NCI-H2171 treated with DMSO at 0.1 percent for 48 hours (cell line): ENCODE measurements around the gene CCDC182.
A peak's percentile ranks its signal among the peaks of the same experiment; 100 is the strongest.

Experiments
- DNase-seq: peaks from one replicate; lab custom pipeline; 2025; lab: John Stamatoyannopoulos, UW

Gene CCDC182

GRCh38 chr17:57757735-57758134 is 12.6 kb upstream of the CCDC182 start:
- DNase-seq: no peak

- no peak for DNase-seq
These were observed 11.9 kb upstream of the CCDC182 start for GRCh38 chr17:57756951-57757350.

DNA sequence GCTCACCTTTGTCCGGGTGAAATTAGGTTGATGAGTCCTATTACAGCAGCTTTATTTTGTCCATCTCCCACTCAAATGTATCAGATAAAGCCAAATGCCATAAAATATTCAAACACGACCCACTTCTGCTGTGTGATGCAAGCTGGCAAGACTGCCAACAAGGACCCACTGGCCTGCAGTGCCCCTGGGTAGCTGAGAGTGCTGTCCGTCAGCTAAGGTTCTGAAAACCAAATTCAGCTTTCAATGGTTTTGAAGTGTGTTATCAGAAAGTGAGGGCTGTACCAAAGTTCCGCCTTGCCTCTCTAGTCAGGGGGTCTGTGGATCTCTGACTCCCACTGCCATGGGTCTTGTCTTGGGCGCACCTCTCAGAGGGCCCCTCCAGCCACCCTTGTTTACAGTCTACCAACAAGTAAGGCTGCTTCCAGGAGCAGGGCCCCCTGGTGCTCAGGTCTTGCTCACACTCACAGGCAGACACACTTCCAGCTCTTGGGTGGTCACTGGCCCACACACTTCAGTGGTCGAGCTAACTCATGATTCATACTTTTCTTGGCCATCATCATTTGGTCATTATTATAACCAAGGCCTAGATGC is 10.5 kb upstream of the CCDC182 start:
- DNase-seq: no peak

DNA sequence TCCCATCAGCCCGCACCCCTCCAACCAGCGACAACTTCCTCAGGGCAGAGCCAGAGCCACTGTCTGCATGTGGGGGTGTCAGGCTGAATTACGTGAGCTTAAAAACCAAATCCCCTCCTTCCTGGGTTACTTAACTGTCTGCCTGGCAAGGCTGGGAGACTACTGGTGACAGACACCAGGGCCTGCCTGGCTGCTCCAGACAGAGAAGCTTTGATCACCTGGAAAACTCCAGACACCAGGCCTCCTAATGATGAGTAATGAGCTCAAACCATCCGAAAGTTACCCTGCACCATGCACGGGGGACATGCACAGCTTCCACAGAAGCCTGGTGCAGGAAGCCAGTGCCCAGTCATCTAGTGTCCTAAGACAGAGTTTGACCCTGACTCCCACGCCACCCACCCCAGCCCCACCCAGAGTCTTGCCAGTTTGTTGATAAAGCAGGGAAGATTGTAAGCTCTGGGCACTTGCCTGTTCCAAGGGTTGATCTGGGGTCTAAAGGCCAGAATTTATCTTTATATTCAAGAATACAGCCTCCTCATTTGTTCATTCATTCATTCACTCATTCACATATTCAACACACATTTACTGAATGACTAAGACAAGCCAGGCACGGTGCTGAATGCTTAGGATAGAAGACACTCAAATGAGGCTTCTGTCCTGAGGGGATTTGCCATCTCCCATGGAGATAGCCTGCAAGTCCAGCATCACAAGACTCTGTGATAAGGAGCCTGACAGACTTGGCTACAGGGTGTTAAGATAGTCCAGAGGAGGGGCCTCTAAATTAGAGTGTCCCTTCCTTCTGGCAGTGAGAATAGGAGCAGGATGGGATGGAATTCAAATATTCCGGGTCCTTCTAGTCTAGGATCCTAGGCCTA is 7.2 kb upstream of the CCDC182 start:
- no peak for DNase-seq

- DNase-seq: no peak
These were observed 6.4 kb upstream of the CCDC182 start for GRCh38 chr17:57751348-57751971.

DNA sequence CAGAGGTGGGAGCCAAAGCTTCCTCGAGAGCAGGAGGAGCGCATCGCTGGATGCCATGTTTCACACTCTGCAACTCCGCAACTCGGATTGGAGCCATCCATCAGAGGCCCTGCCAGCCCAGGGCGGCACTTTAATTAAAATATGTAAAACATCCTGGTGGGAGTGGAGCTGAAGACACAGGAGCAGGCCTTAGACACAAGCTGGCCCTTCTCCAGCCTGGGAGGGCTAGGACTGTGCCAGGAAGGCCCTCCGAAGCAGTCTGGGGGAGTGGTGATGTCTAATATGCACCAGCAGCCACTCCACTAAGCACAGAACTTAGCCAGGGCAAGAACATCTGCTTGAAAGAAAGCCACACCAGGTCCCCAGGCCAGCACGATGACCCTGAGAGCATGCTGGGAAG is 5.8 kb upstream of the CCDC182 start:
- DNase-seq: no peak

DNA sequence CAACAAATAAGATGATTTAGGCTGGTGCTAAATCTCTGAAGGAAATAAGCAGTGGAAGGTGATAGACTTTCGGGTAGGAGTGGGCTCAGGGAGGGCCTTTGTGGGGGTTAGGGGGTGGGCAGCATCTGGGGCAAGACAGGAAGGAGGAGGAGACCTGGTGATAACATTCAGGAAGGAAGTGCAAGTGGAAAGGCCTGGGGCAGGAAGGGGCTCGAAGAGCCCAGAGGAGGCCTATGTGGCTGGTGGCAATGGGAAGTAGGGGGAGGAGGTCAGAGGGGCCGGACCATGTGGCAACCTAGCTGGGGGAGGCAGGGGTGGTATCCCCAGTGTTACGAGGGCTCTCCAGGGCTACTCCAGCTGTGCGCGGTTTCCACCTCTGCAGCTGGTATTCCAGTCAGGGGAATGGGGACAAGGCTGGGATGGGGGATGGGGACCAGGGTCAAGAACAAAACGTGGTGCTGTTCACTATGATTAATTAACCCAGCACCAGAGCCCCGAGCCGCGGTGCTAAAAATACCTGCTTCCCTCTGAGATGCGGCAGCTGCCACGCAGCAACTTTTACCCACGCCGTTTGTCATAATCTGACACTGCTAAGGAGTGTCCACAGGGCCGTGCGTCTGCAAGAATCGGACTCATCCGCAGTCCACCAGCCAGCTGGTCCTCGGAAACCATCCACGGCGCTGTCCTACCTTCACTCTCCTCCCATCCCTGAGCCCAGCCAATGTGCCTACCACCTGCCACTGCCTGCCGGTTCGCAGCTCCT is 5.2 kb upstream of the CCDC182 start:
- no peak for DNase-seq

DNA sequence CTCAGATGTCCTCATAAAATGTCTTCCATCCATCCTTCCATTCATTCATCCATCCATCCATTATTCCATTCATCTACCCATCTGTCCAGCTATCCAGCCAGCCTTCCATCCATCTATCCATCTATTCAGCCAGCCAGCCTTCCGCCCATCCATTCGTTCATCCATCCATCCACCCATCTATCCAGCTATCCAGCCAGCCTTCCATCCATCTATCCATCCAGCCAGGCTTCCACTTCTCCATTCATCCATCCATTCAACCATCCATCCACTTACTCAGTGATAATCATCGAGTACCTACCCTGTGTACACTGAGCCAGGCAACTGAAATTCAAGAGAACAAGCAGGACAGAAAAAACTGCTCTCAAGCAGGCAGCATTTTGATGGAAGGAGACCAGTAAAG is 4.6 kb upstream of the CCDC182 start:
- no peak for DNase-seq

DNA sequence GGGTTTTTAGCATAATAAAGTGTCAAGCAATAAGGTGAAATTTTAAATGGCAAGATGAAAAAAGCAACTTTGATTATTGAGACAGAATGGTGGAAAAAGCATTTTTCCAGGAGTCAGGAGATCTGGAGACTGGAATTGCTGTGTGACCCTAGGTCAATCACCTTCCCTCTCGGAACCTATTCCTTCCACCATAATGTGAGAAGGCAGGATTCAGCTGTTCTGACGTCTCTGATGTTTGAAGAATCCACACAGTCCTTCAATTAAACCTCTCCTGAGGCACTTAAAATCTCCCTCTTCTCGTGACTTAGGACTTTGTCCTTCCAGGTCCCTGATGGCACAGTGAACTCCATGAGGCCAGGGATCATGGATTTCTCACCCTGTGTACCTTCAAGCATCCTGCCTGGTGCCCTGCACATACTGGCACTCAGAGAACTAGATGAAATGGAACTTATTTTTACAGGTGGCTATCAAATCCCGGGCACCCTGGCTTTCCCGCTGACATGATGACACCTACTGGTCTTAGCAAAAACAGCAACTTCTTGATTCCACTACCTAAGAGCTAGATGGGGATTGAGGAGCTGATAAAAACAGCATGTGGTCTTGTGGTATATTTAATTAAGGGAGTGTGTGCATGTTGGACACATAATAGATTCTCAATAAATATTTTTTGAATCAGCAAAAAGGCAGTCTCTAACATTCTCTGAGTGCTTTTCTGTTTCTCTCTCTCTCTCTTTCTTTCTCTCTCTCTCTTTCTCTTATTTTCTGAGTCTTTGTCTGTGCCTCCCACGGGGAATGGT is 2.3 kb upstream of the CCDC182 start:
- DNase-seq: peak; percentile 88

DNA sequence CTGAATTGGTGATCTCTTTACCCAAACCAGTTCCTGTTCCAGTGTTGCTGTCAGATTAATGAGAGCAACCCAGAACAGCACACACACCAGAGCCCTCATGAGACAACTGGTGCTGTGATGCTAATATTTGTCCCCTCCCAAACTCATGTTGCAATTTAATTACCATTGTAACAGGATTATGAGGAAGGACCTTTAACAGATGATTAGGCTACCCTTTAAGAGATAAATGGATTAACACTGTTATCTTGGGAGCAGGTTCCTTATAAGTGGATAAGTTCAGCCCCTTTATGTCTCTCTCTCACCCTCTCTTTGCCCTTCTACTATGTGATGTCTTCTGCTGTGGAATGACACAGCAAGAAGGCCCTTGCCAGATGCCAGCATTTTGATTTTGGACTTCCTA is 1.1 kb upstream of the CCDC182 start:
- no peak for DNase-seq

- DNase-seq: no peak
These were observed 616 bp downstream of the CCDC182 start for GRCh38 chr17:57744195-57745170.

GRCh38 chr17:57740235-57740528 is 4.9 kb downstream of the CCDC182 start:
- peak; percentile 69 for DNase-seq

DNA sequence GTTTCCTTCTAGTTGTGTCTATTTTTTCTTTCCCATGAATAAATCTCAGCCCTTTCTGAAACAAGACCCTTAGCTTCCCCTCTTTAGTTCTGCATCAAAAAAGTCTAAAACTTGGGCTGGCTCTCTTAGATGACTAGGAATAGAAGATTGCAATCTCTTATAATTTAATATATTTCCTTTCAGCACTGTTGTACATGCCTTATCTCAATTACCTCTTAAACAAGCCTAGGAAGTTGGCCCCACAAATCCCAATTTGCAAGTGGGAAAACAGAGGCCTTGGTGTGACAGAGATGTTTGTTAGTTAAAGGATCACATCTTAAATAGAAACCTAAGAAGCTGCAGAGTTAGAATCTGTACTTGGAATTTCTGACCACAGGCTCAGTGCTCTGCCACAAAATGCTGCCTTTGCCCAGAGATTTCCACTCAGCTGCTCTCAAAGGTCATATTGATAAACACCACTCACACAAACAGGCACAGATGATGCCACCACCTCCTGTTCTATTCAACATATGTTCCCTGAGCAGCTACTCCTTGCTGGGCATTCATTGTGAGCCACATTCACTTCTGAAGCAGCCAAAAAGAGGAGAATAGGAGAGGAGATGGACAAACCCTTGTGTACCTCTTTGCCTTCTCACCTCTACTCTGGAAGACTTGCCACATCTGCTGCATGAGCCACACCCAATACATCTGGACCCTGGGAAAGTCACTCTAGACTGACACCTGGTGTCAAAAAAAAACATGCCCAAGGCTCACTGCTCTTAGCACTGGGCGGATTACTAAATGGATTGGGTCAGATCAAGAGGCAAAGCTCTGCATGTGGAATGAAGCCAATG is 5.5 kb downstream of the CCDC182 start:
- DNase-seq: peak; percentile 85

- no peak for DNase-seq
These were observed 7.6 kb downstream of the CCDC182 start for GRCh38 chr17:57737450-57737849.

DNA sequence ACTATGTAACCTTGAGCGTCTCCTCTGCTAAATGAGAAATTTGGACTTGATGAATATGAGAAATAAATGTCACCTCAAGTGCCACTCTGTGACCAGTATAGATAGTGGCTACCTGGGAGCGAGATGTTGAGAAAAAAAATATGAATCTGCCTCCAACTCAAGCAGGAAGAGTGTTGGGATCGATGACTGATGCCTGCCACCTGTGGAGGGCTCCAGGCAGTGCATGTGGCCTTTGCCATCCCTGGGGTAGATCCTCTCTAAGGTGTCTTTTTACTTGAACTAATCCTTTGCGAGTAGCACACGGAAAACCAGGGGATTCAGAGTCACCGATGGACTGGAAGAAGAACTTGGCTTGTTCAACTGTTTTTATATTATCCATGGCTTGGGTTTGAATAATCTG is 9.4 kb downstream of the CCDC182 start:
- peak; percentile 42 for DNase-seq

DNA sequence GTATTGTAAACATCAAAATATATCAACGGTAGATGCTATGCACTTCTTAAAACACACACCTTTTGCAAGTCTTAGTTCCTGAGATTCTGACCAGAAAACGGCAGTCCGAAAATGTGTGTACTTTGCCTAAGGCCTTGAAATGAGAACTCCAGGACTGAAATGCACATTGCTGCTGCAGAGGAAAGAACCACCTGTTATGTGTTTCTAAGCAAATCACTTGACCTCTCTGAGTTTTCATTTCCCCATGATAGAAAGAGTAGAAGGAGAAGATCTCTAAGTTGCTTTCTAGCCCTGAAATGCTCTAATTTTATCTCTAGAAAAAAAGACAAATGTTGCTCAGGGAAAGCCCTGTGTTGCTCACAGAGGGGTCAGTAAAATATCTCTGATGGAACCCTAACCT is 9.9 kb downstream of the CCDC182 start:
- no peak for DNase-seq

- no peak for DNase-seq
These were observed 12.0 kb downstream of the CCDC182 start for GRCh38 chr17:57733085-57733484.

- DNase-seq: peak; percentile 94
These were observed 13.0 kb downstream of the CCDC182 start for GRCh38 chr17:57732062-57732461.

GRCh38 chr17:57730026-57730701 is 14.9 kb downstream of the CCDC182 start:
- no peak for DNase-seq
